HL-60 (cell line): ENCODE measurements around the gene UTF1.

Experiments
- DNase-seq, 2 experiments: peaks; one replicate each; pipeline ENCODE4 v3.0.0-alpha.2; 2010 to 2020; ENCODE audit warnings: low read depth in 1 of 2, low spot score in 1 of 2
- H3K27ac ChIP-seq: fragments of 250-450 bp; sonication (Bioruptor Pico); replicated peaks from 2 replicates; pipeline ENCODE4 v1.5.1; 2020; ENCODE audit warnings: mild to moderate bottlenecking, moderate library complexity
- H3K27me3 ChIP-seq: fragments of 250-450 bp; sonication (Bioruptor Pico); 2 replicates; pipeline ENCODE4 v1.5.1; 2021; ENCODE audit warnings: mild to moderate bottlenecking, moderate library complexity; ENCODE audit not compliant: insufficient read depth, poor library complexity, severe bottlenecking
- H3K4me3 ChIP-seq: replicated peaks from 2 replicates; pipeline ENCODE4 v1.5.1; 2011; ENCODE audit warnings: mild to moderate bottlenecking, control low read depth, low read length; ENCODE audit not compliant: insufficient read depth
- CTCF ChIP-seq: IDR thresholded peaks from one replicate; pipeline ENCODE4 v1.5.1; 2011; ENCODE audit warnings: low read length, control low read depth, inconsistent platforms; ENCODE audit not compliant: insufficient read depth
- GABPA ChIP-seq: IDR thresholded peaks from 2 replicates; pipeline ENCODE4 v1.6.1; 2012; ENCODE audit warnings: low read depth
- POLR2AphosphoS5 ChIP-seq: IDR thresholded peaks from 2 replicates; pipeline ENCODE4 v1.6.1; 2012; ENCODE audit warnings: low read depth
- REST ChIP-seq: IDR thresholded peaks from 2 replicates; pipeline ENCODE4 v1.6.1; 2012; ENCODE audit warnings: low read depth; ENCODE audit not compliant: insufficient replicate concordance
- SPI1 ChIP-seq: IDR thresholded peaks from 2 replicates; pipeline ENCODE4 v1.6.1; 2012; ENCODE audit warnings: low read depth, mild to moderate bottlenecking, borderline replicate concordance

Gene UTF1

GRCh38 chr10:133238466-133238804 lies 8.4 kb downstream of the UTF1 start:
- DNase-seq: no peak
- Histone ChIP-seq H3K4me3 (no peak overlapping the region), H3K27ac (no peak overlapping the region), H3K27me3 (peaks cover 45% of the 10 kb centered on the region)
- TF ChIP-seq REST: no peak

- H3K27me3 ChIP-seq: peaks cover 45% of the 10 kb centered on the region
- TF ChIP-seq CTCF (no peak), SPI1 (no peak), GABPA (no peak), REST (no peak), POLR2AphosphoS5 (no peak)
These were observed 10.0 kb downstream of the UTF1 start for GRCh38 chr10:133239990-133240389.

GRCh38 chr10:133241501-133242205 lies 11.6 kb downstream of the UTF1 start:
- Histone ChIP-seq H3K27me3 (peaks cover 42% of the 10 kb centered on the region), H3K27ac (no peak overlapping the region), H3K4me3 (no peak overlapping the region; the same call in 1 of the 2 replicates)
- no peak for DNase-seq
- TF ChIP-seq POLR2AphosphoS5 (no peak), SPI1 (no peak), REST (no peak), GABPA (no peak), CTCF (no peak)

More at GRCh38 chr10:133239990-133240389, 10.0 kb downstream of the UTF1 start:
- no peak for DNase-seq
- no peak overlapping the region for H3K27ac ChIP-seq
- H3K4me3 ChIP-seq: no peak overlapping the region
